HL-60/S4 treated with retinoic acid at 250 ng/mL for 4 days and 3 days (cell line): ENCODE data around the gene PITPNM1.
"Not testable (repeated sequence)": the region's sequence is repeated elsewhere in the genome, so short reads cannot be mapped to it uniquely, and the experiment has no call there.

Experiments
- in situ Hi-C: fragments of 300-500 bp; cut with MboI; formaldehyde crosslinking; loops from 2 replicates; pipeline ENCODE4 v1.7.0; 2022; ENCODE audit warnings: low sequenced_read_pairs

PITPNM1 gene

DNA sequence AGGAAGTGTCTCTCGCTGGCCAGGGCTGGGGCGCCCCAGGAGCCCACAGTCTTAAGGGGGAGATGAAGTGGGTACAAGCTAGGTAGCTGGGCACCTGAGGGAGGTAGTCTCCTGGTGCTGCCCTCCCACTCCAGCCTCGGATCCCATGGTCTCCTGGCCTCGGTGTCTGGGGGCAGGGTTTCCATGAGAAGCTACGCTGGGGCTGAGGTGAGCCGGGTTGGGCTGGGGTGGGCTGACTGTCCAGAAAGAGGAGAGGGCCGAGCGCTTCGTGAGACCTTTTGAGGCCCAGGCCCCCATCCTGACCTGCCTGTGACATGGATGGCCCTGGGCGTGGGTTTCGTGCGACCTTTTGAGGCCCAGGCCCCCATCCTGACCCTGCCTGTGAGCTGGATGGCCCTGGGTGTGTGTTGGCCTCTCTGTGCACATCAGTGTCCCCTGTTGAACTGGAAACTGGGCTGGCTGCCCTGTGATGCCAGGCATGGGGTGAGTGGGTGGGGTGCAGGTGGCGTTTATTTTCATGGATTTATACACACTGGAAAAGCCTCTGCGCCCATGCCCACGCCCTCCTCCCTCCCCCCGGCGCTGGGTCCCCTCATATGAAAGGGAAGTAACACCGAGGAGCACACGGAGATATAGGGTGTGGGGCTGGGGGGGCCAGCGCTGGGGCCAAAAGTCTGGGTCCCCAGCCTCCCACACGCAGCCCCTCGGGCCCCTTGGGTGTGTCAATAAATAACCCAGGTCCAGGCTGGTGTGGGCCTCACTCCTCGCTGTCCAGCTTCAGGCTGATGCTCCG is 13.7 kb downstream of the PITPNM1 start:
- in situ Hi-C loops = no loop called here

DNA sequence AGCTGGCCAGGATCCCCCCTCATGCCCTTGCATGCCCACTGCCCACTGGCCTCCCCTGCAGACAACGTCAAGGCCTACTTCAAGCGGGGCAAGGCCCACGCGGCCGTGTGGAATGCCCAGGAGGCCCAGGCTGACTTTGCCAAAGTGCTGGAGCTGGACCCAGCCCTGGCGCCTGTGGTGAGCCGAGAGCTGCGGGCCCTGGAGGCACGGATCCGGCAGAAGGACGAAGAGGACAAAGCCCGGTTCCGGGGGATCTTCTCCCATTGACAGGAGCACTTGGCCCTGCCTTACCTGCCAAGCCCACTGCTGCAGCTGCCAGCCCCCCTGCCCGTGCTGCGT is 14.5 kb downstream of the PITPNM1 start:
- in situ Hi-C loops = no loop called here

DNA sequence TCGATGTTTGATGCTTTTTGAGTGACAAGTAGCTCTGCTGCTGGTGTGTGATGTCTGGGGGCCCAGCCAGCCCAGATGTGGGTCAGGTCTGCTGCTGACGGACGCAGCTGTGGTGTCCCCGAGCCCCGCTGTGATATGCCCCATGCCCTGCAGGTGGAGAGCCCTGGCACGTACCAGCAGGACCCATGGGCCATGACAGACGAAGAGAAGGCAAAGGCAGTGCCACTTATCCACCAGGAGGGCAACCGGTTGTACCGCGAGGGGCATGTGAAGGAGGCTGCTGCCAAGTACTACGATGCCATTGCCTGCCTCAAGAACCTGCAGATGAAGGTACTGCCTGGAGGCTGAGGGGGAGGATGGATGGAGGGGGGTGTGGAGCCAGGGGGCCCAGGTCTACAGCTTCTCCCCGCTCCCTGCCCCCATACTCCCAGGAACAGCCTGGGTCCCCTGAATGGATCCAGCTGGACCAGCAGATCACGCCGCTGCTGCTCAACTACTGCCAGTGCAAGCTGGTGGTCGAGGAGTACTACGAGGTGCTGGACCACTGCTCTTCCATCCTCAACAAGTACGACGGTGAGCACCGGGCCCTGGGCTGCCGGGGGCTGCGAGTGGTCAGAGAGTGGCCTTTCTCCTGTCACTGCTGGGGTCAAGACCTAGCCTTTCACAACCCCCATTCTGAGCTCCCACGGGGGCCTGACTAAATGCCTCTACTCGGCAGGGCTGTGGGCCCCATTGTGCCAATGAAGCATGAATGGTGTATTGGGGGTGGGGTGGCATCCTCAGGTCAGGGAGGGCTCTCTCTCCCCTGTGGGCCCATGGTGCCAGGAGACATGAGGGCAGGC is 15.1 kb downstream of the PITPNM1 start:
- in situ Hi-C loops = no loop called here

DNA sequence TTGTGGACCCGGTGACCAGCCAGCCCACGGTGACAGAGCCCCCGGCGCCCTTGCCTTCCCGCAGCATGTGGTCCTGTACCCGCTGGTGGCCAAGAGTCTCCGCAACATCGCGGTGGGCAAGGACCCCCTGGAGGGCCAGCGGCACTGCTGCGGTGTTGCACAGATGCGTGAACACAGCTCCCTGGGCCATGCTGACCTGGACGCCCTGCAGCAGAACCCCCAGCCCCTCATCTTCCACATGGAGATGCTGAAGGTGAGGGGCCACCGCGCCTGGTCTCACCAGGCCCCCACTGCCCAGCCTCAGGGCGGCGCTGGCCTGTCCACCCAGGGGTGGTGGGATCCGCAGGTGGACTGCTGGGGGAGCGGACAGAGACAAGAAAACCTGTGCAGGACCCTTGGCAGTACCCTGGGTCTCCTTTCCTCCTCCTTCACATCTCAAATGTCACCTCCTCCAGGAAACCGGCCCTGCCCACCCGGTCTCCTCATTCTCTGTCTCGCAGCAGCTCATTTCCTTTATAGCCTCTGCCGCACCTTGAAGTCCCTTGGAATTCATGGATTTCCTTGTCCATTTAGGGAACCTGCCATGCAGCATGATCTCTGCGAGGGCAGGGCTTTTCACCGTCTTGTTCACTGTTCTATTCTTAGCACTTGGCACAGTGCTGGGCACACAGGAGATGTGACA is 15.8 kb downstream of the PITPNM1 start:
- in situ Hi-C loops = no loop called here

DNA sequence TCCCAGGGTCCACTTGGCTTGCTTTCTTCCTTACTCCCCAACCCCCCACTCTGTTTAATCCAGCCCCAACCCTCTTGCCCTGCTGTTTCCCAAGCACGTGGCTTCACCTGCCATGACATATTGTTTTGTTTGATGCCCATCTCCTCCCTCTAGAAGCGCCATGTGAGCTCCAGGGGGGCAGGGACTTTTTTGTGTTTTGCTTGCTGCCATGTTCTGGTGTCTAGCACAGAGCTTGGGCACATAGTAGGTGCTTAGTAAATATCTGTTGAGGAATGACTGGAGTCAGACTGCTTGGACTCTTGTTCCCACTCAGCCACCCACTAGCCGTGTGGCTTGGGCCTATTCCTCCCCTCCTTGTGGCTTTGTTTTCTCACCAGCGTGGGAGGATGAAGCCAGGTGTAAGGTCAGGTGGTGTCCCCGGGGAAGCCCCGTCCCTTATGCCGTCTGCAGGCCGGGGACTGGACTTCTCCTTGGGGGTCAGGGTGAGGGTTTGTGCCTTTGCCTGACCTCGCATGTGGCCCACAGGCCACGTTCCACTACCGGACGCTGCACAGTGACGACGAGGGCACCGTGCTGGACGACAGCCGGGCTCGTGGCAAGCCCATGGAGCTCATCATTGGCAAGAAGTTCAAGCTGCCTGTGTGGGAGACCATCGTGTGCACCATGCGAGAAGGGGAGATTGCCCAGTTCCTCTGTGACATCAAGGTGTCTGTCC is 18.5 kb downstream of the PITPNM1 start:
- in situ Hi-C loops = no loop called here

DNA sequence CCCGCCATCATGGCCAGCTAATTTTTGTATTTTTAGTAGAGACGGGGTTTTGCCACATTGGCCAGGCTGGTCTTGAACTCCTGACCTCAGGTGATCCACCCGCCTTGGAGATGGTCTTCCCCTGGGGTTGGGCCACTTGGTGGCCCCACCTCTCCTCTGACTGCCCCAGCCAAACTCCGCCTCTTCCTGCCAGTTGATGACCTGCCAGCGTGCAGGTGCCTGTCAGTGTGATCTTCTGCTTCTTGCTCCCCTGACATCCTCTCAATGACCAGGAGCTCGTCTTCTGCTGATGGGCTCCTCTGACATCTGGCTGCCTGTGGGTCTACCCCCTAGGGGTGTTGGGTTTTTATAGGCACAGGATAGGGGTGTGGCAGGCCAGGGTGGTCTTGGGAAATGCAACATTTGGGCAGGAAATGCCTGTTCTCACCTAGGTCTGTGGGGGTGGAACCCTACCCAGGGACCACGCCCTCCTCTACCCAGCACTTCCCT is 19.2 kb downstream of the PITPNM1 start:
- in situ Hi-C loops = not testable (repeated sequence)

DNA sequence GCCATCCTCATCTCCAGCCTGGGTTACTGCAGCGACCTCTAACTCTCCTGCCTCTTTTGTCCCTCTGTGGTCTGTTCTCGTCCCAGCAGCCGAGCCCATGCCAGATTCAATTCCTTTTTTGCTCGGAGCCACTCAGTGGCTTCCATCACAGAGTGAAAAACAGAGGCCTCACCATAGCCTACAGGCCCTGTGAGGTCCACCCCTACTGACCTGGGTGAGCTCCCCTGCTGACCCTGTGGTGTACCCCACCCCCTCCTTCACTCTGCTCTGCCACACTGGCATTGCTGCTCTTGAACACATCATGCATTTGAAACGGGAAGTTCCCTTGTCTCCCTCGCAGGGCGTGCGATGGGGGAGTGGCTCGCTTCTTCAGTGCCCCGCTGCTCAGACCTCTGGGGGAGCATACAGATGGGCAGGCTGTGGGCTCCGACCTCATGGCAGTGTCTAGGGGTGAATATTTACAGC is 20.3 kb downstream of the PITPNM1 start:
- in situ Hi-C loops = no loop called here

DNA sequence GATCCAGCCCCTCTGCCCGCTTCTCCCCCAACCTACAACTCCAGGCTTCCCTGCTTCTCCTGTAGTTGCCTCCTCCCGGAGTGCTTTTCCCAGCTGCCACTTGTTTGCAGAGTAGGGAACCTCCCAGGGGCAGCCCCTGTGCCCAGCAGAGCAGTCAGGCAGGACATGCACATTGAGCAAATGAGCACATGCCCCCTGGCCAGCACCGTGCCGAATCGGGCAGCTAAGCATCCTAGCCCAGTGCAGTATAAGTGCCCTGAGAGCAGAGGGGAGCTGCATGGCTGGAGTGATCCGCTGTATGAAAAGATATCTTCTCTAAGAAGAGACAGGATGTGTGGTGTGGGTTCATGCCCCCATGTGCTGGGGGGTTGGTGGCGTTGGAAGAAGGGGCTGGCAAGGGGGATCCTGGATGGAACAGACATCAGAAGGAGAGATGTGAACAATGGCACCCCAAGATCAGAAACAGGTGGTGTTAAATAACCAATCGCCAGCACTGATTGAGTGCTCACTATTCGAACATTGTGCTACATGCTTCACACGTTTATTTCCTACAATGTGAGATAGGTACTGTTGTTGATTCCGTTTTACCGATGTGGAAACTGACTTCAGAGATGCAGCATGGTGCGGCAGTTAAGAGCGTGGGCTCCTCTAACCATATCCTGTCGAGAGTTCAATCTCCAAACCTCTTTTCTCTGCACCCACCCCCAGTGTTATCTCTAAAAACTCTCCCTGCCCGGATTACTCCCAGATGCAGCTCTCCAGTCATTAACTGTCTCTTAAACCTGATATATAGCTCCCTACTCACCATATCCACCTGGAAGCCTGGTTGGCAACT is 21.1 kb downstream of the PITPNM1 start:
- in situ Hi-C loops = no loop called here

DNA sequence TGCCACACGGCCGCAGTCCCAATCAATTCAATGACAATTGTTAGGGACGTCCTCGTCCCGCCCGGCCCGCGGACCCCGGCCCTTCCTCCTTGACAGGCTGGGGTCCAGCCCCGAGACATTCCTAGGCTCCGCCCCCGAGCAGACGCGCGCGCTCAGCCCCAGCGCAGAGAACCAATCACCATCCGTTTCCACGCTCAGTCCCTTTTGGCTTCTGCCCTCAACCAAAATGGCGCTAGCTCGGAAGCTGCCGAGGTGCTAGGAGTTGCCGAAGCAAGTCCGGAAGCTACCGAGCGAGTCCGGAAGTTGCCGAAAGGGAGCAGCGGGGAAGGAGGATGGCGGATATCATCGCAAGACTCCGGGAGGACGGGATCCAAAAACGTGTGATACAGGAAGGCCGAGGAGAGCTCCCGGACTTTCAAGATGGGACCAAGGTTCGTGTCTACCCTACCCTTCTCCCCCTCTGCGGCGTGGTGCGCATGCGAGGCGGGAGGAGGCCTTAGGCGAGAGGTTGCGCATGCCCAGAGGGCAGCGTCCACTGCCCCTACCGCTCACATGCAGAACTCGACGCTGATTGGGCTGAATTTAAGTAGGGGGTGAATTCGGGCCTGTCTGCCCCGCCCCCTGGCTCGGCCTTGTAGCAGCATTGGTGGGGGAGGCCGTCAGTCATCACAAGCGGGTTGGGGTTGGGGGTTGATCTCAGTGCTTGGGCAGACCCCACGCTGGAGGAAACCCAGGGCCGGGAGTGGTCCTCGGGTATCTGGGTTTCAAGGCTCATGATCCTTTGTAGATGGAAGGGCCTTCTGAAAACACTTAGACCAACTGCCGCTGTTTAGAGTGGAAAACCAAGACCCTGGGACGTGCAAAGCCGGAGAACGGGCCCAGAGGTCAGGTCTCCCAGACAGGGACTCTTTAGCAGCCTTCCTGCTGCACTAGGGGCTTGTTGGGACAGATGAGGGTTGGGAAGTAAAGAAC is 22.1 kb downstream of the PITPNM1 start, which contains the start of gene AIP:
Gene AIP, plus strand, starts transcription at position 200 of the 972 bp plus-strand sequence. Its CDS starts 133 bp downstream, at position 333.
- in situ Hi-C loops = no loop called here

DNA sequence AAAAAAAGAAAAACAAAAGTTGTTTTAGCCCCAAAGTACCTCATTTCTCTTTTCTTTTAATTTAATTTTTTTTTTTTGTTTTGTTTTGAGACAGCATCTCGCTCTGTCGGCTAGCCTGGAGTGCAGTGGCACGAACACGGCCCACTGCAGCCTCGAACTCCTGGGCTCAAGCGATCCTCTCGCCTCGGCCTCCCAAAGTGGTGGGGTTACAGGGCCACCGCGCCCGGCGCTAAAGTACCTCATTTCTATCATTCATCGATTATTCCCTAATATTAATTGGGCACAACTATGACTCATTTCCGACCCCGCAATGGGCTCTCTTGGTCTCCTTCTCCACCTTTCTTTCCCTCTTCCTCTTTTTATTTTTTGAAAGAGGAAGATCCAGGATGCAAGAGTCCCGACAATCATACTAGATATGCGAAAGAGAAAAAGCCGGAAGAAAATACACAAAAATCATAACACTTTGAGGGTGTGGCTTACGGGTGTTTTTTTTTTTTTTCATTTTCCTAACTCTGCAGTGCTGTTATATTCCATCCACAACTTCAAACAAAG is 22.8 kb downstream of the PITPNM1 start:
- in situ Hi-C loops = no loop called here

DNA sequence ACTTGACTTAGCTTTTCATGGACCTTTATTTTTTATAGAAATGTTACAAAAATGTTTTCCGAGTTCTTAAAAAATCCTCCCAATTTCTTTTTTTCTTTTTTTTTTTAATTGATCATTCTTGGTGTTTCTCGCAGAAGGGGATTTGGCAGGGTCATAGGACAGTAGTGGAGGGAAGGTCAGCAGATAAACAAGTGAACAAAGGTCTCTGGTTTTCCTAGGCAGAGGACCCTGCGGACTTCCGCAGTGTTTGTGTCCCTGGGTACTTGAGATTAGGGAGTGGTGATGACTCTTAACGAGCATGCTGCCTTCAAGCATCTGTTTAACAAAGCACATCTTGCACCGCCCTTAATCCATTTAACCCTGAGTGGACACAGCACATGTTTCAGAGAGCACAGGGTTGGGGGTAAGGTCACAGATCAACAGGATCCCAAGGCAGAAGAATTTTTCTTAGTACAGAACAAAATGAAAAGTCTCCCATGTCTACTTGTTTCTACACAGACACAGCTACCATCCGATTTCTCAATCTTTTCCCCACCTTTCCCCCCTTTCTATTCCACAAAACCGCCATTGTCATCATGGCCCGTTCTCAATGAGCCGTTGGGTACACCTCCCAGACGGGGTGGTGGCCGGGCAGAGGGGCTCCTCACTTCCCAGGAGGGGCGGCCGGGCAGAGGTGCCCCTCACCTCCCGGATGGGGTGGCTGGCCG is 27.7 kb downstream of the PITPNM1 start:
- in situ Hi-C loops = not testable (repeated sequence)

DNA sequence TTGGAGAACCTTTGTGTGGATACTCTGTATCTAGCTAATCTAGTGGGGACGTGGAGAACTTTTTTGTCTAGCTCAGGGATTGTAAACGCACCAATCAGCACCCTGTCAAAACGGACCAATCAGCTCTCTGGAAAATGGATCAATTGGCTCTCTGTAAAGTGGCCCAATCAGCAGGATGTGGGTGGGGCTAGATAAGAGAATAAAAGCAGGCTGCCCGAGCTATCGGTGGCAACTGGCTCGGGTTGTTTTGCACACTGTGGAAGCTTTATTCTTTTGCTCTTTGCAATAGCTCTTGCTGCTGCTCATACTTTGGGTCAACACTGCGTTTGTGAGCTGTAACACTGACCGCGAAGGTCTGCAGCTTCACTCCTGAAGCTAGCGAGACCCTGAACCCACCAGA is 28.5 kb downstream of the PITPNM1 start:
- in situ Hi-C loops = not testable (repeated sequence)

DNA sequence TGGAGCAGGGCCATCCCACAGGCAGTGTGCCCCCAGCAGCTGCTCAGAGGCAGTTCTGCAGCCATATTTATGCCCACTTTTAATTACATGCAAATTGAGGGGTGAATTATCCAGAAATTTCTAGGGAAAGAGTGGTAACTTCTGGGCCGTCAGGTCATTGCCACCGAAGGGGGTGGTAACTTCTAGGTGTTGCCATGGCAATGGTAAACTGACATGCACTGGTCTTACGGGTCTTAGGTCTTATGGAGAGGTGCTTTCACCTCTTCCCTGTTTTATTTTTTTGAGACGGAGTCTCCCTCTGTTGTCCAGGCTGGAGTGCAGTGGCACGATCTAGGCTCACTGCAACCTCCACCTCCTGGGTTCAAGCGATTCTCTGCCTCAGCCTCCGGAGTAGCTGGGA is 32.3 kb downstream of the PITPNM1 start:
- in situ Hi-C loops = no loop called here

DNA sequence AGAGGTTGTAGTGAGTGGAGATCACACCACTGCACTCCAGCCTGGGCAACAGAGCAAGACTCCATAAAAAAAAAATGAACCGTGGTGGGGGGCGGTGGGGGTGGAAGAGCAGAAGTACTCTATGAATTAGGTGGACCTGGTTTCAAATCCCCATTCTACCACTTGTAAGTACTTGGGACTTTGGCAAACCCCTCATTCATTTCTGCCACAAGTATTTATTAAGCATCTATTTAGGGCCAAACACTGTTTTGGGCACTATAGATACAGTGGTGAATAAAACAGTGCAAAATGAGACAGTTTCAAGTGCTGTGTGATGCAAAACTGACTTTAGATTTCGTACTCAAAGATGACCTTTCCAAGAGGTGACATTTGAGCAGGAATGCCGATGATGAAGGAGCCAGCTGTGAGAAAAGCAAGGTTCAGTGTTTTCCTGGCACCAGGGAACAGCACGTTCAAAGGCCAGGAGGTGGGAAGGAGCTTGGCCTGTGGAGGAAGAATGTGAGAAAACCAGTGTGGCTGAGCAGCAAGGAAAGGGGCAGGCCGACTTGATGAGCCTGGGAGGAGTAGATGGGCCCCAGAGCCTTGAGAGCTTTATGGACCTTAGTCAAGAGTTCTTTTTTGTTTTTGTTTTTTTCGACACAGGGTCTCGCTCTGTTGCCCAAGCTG is 34.7 kb downstream of the PITPNM1 start:
- in situ Hi-C loops = no loop called here

DNA sequence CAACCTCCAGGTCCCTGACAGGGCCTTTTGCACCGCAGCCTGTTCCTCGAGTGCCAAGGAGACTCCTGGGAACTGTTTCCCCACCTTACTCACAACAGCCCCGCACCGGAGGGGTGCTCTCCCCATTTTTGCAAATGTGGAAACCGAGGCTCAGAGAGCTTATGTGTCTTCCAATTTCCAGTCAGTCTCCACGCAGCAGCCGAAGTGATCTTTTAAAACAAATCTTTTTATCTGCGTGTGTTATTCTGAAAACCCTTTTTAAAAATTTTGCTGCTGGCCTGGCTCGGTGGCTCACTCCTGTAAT is 35.7 kb downstream of the PITPNM1 start:
- in situ Hi-C loops = no loop called here

DNA sequence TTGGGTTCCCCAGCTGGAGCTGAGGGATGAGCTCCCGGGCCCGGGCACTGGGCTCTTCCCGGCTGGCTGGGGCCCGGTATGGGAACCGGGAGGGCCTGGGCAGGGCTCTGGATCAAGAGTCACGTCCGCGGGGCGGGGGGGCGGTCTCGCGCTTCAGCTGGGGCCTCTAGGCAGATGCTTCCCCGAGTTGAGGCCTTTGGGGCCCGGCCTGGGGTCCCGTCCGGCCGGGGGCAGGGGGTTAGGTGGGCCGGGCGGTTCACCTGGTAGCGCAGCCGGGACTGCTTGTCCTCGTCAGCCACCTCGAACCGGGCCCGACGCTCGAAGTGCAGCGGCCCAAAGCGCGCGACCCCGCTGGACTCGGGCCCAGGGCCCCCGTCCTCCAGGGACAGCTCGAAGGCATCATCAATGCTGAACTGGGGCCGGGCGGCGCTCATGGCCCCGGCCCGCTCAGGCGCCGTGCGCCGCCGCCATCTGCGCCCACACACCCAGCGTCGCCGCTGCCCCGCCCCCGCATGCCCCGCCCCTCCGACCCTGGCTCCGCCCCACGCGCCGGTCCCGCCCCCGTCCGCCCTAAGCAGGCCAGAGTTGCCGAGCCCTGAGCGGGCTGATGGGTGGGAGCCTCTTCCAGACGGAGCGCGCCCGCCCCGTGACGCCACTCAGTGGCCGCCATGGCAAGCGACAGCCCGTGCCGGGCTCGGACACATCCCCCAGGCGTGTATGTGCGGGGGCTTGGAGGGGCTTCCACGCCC is 36.2 kb downstream of the PITPNM1 start, which contains the start of gene TMEM134:
Gene TMEM134, minus strand, starts transcription at position 493 of the 749 bp plus-strand sequence. Its CDS starts 59 bp downstream, at position 434.
- in situ Hi-C loops = no loop called here

DNA sequence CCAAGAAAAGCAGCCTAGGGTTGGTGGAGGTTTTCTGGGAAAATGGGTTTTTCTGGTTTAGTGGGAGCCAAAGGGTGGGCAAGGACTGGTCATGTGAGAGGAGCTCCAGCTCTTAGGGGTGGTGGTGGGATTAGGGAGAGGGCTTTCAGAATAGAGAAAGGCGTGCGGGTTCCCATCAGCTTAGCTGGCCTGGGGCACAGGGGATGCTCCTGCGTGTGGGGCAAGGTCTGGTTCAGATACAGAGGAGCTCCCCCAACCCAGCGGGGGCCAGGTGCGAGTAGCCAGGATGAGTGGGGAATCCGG is 36.8 kb downstream of the PITPNM1 start:
- in situ Hi-C loops = no loop called here
